Measurements from ENCODE around the gene CT45A9. TPM values are rescaled to one million over a fixed set of nuclear protein-coding genes. Genes with fewer than 3 reads are reported as not detected.
"Not testable (repeated sequence)": the region's sequence is repeated elsewhere in the genome, so short reads cannot be mapped to it uniquely, and the experiment has no call there.

Gene CT45A9
- total RNA-seq, 1 donor from 2014 or later: not detected

GRCh38 chrX:135890087-135890585 lies 18.5 kb upstream of the CT45A9 start:
- Histone ChIP-seq H3K9me3 (no peaks in the 10 kb centered on the region), H3K4me3 (no peak overlapping the region), H3K27ac (no peak overlapping the region), H3K36me3 (no peaks in the 10 kb centered on the region), H3K27me3 (ENCODE audit: low read depth) (no peaks in the 10 kb centered on the region), H3K4me1 (no peaks in the 10 kb centered on the region)
- TF ChIP-seq CTCF (IDR thresholded peaks at IDR 0.05): no peak
- intact Hi-C loops (cut with DNase I): no loop called here
- DNase-seq: no peak
- ATAC-seq: no peak

GRCh38 chrX:135888976-135889375 lies 17.4 kb upstream of the CT45A9 start:
- H3K27me3 ChIP-seq (ENCODE audit: low read depth); H3K27ac ChIP-seq; intact Hi-C loops (cut with DNase I); H3K4me1 ChIP-seq; ATAC-seq; H3K9me3 ChIP-seq; H3K4me3 ChIP-seq; H3K36me3 ChIP-seq; DNase-seq: not testable (repeated sequence)

GRCh38 chrX:135888230-135888629 lies 16.6 kb upstream of the CT45A9 start:
- H3K9me3 ChIP-seq; H3K27me3 ChIP-seq (ENCODE audit: low read depth); H3K27ac ChIP-seq; ATAC-seq; H3K4me3 ChIP-seq; H3K4me1 ChIP-seq; DNase-seq; H3K36me3 ChIP-seq; intact Hi-C loops (cut with DNase I): not testable (repeated sequence)

- H3K27ac ChIP-seq; H3K4me3 ChIP-seq; H3K36me3 ChIP-seq; DNase-seq; intact Hi-C loops (cut with DNase I); H3K4me1 ChIP-seq; H3K27me3 ChIP-seq (ENCODE audit: low read depth); H3K9me3 ChIP-seq; ATAC-seq: not testable (repeated sequence)
Observed at GRCh38 chrX:135882741-135883140, 11.1 kb upstream of the CT45A9 start.

GRCh38 chrX:135854438-135854837 lies 17.2 kb downstream of the CT45A9 start, which contains the start of gene CT45A8:
Gene CT45A8 (minus strand): TSS chrX:135854538. CDS start chrX:135850783, 3,755 bp downstream.
- H3K27me3 ChIP-seq (ENCODE audit: low read depth); ATAC-seq; H3K4me1 ChIP-seq; H3K36me3 ChIP-seq; intact Hi-C loops (cut with DNase I); H3K9me3 ChIP-seq; DNase-seq; H3K4me3 ChIP-seq; H3K27ac ChIP-seq: not testable (repeated sequence)

GRCh38 chrX:135837180-135837579 lies 34.4 kb downstream of the CT45A9 start, which contains the start of gene CT45A7:
Gene CT45A7 (minus strand): TSS chrX:135837280. CDS start chrX:135833533, 3,747 bp downstream.
- H3K4me3 ChIP-seq; intact Hi-C loops (cut with DNase I); H3K9me3 ChIP-seq; ATAC-seq; H3K27me3 ChIP-seq (ENCODE audit: low read depth); DNase-seq; H3K27ac ChIP-seq; H3K36me3 ChIP-seq; H3K4me1 ChIP-seq: not testable (repeated sequence)

- H3K4me3 ChIP-seq; DNase-seq; intact Hi-C loops (cut with DNase I); H3K4me1 ChIP-seq; H3K36me3 ChIP-seq; H3K27ac ChIP-seq; ATAC-seq; H3K9me3 ChIP-seq; H3K27me3 ChIP-seq (ENCODE audit: low read depth): not testable (repeated sequence)
Observed at GRCh38 chrX:135819912-135820311, 51.7 kb downstream of the CT45A9 start, which contains the start of gene CT45A2. Gene CT45A2 (minus strand): TSS chrX:135820012. CDS start chrX:135816265, 3,747 bp downstream.

Other genes starting within 250 kb of the CT45A9 start
- not detected for gene CT45A1, start 158.2 kb downstream of the CT45A9 start, total RNA-seq
- not detected for gene CT45A3, start 103.6 kb downstream of the CT45A9 start, total RNA-seq
- not detected for gene CT45A5, start 86.3 kb downstream of the CT45A9 start, total RNA-seq
- gene CT45A6, start 69.0 kb downstream of the CT45A9 start, total RNA-seq: not detected
- not detected for gene CT45A2, start 51.8 kb downstream of the CT45A9 start, total RNA-seq
- not detected for gene CT45A7, start 34.5 kb downstream of the CT45A9 start, total RNA-seq
- not detected for gene CT45A8, start 17.3 kb downstream of the CT45A9 start, total RNA-seq
- not detected for gene CT45A10, start 21.6 kb upstream of the CT45A9 start, total RNA-seq
- not detected for gene SAGE1, start 21.9 kb upstream of the CT45A9 start, total RNA-seq
- 28.7 TPM for gene MMGT1, start 102.2 kb upstream of the CT45A9 start, total RNA-seq
- 18.0 TPM for gene SLC9A6, start 113.6 kb upstream of the CT45A9 start, total RNA-seq